GM20000 (cell line): ENCODE measurements around the gene GARNL3.

Experiments used
- DNase-seq: peaks from one replicate; pipeline ENCODE4 v3.0.0; 2012; ENCODE audit warnings: low spot score
- CTCF ChIP-seq: IDR thresholded peaks from 2 replicates; pipeline ENCODE4 v1.5.1; 2012; ENCODE audit warnings: mild to moderate bottlenecking, control low read depth; ENCODE audit errors: extremely low read depth, missing control alignments

Gene GARNL3

GRCh38 chr9:127407492-127407843 lies 142.9 kb downstream of the GARNL3 start:
- no peak for TF ChIP-seq CTCF
- DNase-seq, result no peak

GRCh38 chr9:127411122-127411521 lies 146.5 kb downstream of the GARNL3 start:
- TF ChIP-seq CTCF, result no peak
- no peak for DNase-seq

- no peak for TF ChIP-seq CTCF
- no peak for DNase-seq
Measured at GRCh38 chr9:127415141-127415540, 150.6 kb downstream of the GARNL3 start.

- DNase-seq, result no peak
- TF ChIP-seq CTCF, result no peak
Measured at GRCh38 chr9:127415657-127416056, 151.1 kb downstream of the GARNL3 start.

GRCh38 chr9:127417131-127418036 lies 152.8 kb downstream of the GARNL3 start:
- DNase-seq, result no peak
- TF ChIP-seq CTCF, result no peak

DNA sequence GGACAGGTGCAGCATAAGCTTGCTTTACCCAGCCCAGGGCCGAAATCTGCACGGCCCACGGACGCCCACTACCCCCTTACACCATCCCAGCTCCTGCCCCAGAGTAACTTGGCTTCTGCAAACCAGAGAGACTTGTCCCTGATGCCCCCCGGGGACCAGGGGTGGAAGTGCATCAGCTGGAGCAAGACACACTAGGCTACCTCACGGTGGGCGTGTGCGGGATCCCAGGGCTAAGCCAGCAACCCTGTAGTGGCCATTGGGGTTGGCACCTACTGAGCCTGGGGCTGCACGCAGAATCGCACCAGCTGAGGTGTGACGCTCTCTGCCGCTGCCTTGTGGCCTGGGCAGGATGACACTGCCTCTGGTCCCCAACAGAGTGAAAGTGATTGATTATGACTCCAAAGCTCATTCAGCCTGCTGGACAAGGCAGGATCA lies 153.5 kb downstream of the GARNL3 start:
- TF ChIP-seq CTCF, result no peak
- DNase-seq, result no peak

DNA sequence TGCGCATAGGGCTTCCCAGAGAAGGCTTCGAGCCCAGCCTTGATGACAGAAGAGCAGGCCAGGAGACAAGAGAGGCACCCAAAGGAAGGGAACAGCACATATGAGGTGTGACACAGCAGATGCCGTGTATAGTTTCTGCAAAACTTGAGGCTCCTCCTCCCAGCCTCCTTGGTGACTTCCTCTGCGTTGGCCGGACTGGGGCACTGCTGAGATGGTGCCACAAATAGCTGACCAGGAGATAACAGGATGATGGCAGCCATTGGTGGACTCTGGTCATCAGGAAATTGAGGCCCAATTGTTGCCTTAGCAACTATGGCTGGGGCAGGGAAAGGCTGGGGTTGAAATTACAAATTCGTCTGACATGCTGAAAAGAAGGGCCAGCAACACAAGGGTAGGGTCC lies 154.8 kb downstream of the GARNL3 start:
- TF ChIP-seq CTCF, result no peak
- no peak for DNase-seq
